ENCODE results near the gene FGR. TPM values are rescaled to one million over a fixed set of nuclear protein-coding genes. Genes with fewer than 3 reads are reported as not detected.

Gene FGR
- total and polyA plus RNA-seq, 2 donors (not counting 1 experiment from before 2014, with no cell fraction given): 57.0 to 295 TPM

- peak; percentile 55 for DNase-seq
- WGBS (ENCODE audit: insufficient coverage): 24% methylated on average over 77 of the region's 83 CpGs
These were observed 59.8 kb downstream of the FGR start for GRCh38 chr1:27574871-27575831.

More at GRCh38 chr1:27574871-27575831, 59.8 kb downstream of the FGR start:
- Histone ChIP-seq H3K36me3 (replicated peaks in 1 of 2; ENCODE audit: control extremely low read depth in 1 of 2, control insufficient read depth in 1 of 2, extremely low read depth in 1 of 2, insufficient read depth in 2 of 2, low read length in 1 of 2) (no peaks in the 10 kb centered on the region), H3K27ac (ENCODE audit: low read length in 2 of 2) (no peak overlapping the region), H3K9ac (ENCODE audit: low read length) (peak overlapping the region; percentile 43), H3K4me3 (ENCODE audit: control extremely low read depth in 1 of 5, extremely low read depth in 1 of 5, insufficient read depth in 1 of 5, low read depth in 2 of 5, low read length in 4 of 5) (peak overlapping the region in 4 of 5 experiments; percentile 29 to 55 (median 48)), H3K4me1 (ENCODE audit: control insufficient read depth in 2 of 2, insufficient read depth in 2 of 2, low read length in 2 of 2) (peaks cover 14 to 35% of the 10 kb centered on the region in 2 donors), H3K9me3 (ENCODE audit: control extremely low read depth in 1 of 3, control insufficient read depth in 2 of 3, insufficient read depth in 1 of 3, low read length in 2 of 3) (no peaks in the 10 kb centered on the region), H2AFZ (ENCODE audit: insufficient read depth, low read depth, low read length, poor library complexity, severe bottlenecking) (peak overlapping the region; percentile 33), H3K79me2 (ENCODE audit: control insufficient read depth, insufficient read depth, low read length) (peaks cover 36% of the 10 kb centered on the region), H3K27me3 (replicated peaks in 1 of 4; ENCODE audit: control extremely low read depth in 1 of 4, control insufficient read depth in 3 of 4, insufficient read depth in 4 of 4, low read length in 3 of 4) (peaks cover 0 to 4% (median 2%) of the 10 kb centered on the region in 4 experiments), H4K20me1 (ENCODE audit: control insufficient read depth, insufficient read depth, low read length, poor library complexity, severe bottlenecking) (peaks cover 31% of the 10 kb centered on the region), H3K4me2 (replicated peaks; ENCODE audit: low read depth, low read length, poor library complexity, severe bottlenecking) (peak overlapping the region; percentile 87)
- Mint-ChIP-seq H3K27ac (no peak overlapping the region), H3K4me1 (peaks cover 43% of the 10 kb centered on the region), H3K4me3 (peak overlapping the region; percentile 50), H3K27me3 (no peaks in the 10 kb centered on the region), H3K9me3 (ENCODE audit: insufficient read depth) (no peaks in the 10 kb centered on the region)
- peak; percentile 32 for ATAC-seq (ENCODE audit: low read depth)
- intact Hi-C loops (cut with micrococcal nuclease): loop anchor here (2.0 kb wide), 1 partner anchor 18 kb away; no protein-coding TSS in a partner anchor
- CTCF ChIA-PET: interaction anchor here (1.0 to 2.9 kb wide), 8 partner anchors 11 to 159 kb away, joined by 3 to 12 read pairs (median 5); partner anchors contain the start of gene AHDC1
- TF ChIP-seq EZH2 (IDR thresholded peaks at IDR 0.05; ENCODE audit: borderline replicate concordance, insufficient read depth, low read depth, low read length, poor library complexity, severe bottlenecking): no peak
- TF ChIP-seq, protein P1, sequence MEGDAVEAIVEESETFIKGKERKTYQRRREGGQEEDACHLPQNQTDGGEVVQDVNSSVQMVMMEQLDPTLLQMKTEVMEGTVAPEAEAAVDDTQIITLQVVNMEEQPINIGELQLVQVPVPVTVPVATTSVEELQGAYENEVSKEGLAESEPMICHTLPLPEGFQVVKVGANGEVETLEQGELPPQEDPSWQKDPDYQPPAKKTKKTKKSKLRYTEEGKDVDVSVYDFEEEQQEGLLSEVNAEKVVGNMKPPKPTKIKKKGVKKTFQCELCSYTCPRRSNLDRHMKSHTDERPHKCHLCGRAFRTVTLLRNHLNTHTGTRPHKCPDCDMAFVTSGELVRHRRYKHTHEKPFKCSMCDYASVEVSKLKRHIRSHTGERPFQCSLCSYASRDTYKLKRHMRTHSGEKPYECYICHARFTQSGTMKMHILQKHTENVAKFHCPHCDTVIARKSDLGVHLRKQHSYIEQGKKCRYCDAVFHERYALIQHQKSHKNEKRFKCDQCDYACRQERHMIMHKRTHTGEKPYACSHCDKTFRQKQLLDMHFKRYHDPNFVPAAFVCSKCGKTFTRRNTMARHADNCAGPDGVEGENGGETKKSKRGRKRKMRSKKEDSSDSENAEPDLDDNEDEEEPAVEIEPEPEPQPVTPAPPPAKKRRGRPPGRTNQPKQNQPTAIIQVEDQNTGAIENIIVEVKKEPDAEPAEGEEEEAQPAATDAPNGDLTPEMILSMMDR (IDR thresholded peaks at IDR 0.05): peak; percentile 39
- POLR2A ChIA-PET: interaction anchor here (0.6 to 1.0 kb wide), 2 partner anchors 25 to 29 kb away, joined by 3 to 8 read pairs; partner anchors contain the start of gene AHDC1
